ENCODE results near the gene PTMA.
A peak's percentile ranks its signal among the peaks of the same experiment; 100 is the strongest.

Gene PTMA

GRCh38 chr2:231662811-231663457 lies 45.4 kb upstream of the PTMA start:
- no peak for TF ChIP-seq CTCF (IDR thresholded peaks at IDR 0.05; ENCODE audit: poor library complexity, severe bottlenecking)
- H3K27me3 ChIP-seq (ENCODE audit: insufficient read depth, poor library complexity, severe bottlenecking): no peaks in the 10 kb centered on the region
- no peaks in the 10 kb centered on the region for H3K9me3 ChIP-seq (ENCODE audit: severe bottlenecking)
- ATAC-seq (ENCODE audit: low read depth) (no peak), DNase-seq (ENCODE audit: low spot score) (no peak)
- peaks cover 4% of the 10 kb centered on the region for H3K4me1 ChIP-seq (ENCODE audit: insufficient read depth, poor library complexity, severe bottlenecking)
- no peaks in the 10 kb centered on the region for H3K36me3 ChIP-seq (ENCODE audit: low read depth)
- peak overlapping the region; percentile 36 for H3K4me3 ChIP-seq (ENCODE audit: severe bottlenecking)
- H3K27ac ChIP-seq (ENCODE audit: poor library complexity, severe bottlenecking): peak overlapping the region; percentile 57

- Histone ChIP-seq H3K4me3 (ENCODE audit: severe bottlenecking) (no peak overlapping the region), H3K27me3 (ENCODE audit: insufficient read depth, poor library complexity, severe bottlenecking) (no peaks in the 10 kb centered on the region), H3K27ac (ENCODE audit: poor library complexity, severe bottlenecking) (no peak overlapping the region), H3K36me3 (ENCODE audit: low read depth) (no peaks in the 10 kb centered on the region), H3K9me3 (ENCODE audit: severe bottlenecking) (no peaks in the 10 kb centered on the region), H3K4me1 (ENCODE audit: insufficient read depth, poor library complexity, severe bottlenecking) (peaks cover 4% of the 10 kb centered on the region)
- no peak for TF ChIP-seq CTCF (IDR thresholded peaks at IDR 0.05; ENCODE audit: poor library complexity, severe bottlenecking)
- no peak for ATAC-seq (ENCODE audit: low read depth)
- no peak for DNase-seq (ENCODE audit: low spot score)
Observed at GRCh38 chr2:231663458-231664212, 44.7 kb upstream of the PTMA start.

- no peak for TF ChIP-seq CTCF (IDR thresholded peaks at IDR 0.05; ENCODE audit: poor library complexity, severe bottlenecking)
- Histone ChIP-seq H3K4me1 (ENCODE audit: insufficient read depth, poor library complexity, severe bottlenecking) (peaks cover 4% of the 10 kb centered on the region), H3K36me3 (ENCODE audit: low read depth) (no peaks in the 10 kb centered on the region), H3K4me3 (ENCODE audit: severe bottlenecking) (no peak overlapping the region), H3K27me3 (ENCODE audit: insufficient read depth, poor library complexity, severe bottlenecking) (no peaks in the 10 kb centered on the region), H3K27ac (ENCODE audit: poor library complexity, severe bottlenecking) (no peak overlapping the region), H3K9me3 (ENCODE audit: severe bottlenecking) (no peaks in the 10 kb centered on the region)
- no peak for DNase-seq (ENCODE audit: low spot score)
- ATAC-seq (ENCODE audit: low read depth): no peak
Observed at GRCh38 chr2:231664727-231665126, 43.6 kb upstream of the PTMA start.

GRCh38 chr2:231665245-231666170 lies 42.8 kb upstream of the PTMA start:
- Histone ChIP-seq H3K27me3 (ENCODE audit: insufficient read depth, poor library complexity, severe bottlenecking) (no peaks in the 10 kb centered on the region), H3K4me1 (ENCODE audit: insufficient read depth, poor library complexity, severe bottlenecking) (peaks cover 4% of the 10 kb centered on the region), H3K4me3 (ENCODE audit: severe bottlenecking) (no peak overlapping the region), H3K36me3 (ENCODE audit: low read depth) (no peaks in the 10 kb centered on the region), H3K9me3 (ENCODE audit: severe bottlenecking) (no peaks in the 10 kb centered on the region), H3K27ac (ENCODE audit: poor library complexity, severe bottlenecking) (peak overlapping the region; percentile 30)
- DNase-seq (ENCODE audit: low spot score): peak; percentile 45
- ATAC-seq (ENCODE audit: low read depth): no peak
- TF ChIP-seq CTCF (IDR thresholded peaks at IDR 0.05; ENCODE audit: poor library complexity, severe bottlenecking): no peak
